ENCODE data around the gene PLOD1.
"Not testable (repeated sequence)": the region's sequence is repeated elsewhere in the genome, so short reads cannot be mapped to it uniquely, and the experiment has no call there.

The PLOD1 gene

DNA sequence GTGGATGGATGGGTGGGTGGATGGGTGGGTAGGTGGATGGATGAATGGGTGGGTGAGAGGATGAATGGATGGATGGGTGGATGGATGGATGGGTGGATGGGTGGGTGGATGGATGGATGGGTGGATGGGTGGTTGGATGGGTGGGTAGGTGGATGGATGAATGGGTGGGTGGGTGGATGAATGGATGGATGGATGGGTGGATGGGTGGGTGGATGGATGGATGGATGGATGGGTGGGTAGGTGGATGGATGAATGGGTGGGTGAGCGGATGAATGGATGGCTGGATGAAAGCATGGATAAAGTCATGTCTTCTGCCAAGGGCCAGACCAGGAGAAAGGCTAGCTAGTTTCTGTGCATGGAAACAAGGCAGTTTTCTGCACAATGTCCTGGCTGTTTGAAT is 40.0 kb upstream of the PLOD1 start:
- not testable (repeated sequence) for H3K79me1 ChIP-seq (replicated peaks; ENCODE audit: low read length, poor library complexity, severe bottlenecking); H3K18ac ChIP-seq (ENCODE audit: low read depth in 1 of 2, low read length in 2 of 2); H4K8ac ChIP-seq (ENCODE audit: low read length); H3K4me1 ChIP-seq (ENCODE audit: control insufficient read depth, insufficient read depth, low read depth, low read length); DNase-seq; H3K9ac ChIP-seq (ENCODE audit: low read length); H3K27ac ChIP-seq (ENCODE audit: low read length, poor library complexity, severe bottlenecking); H4K91ac ChIP-seq (ENCODE audit: low read length); H3K14ac ChIP-seq (ENCODE audit: low read length in 2 of 2); H3K4me3 ChIP-seq (ENCODE audit: insufficient read depth in 1 of 2, low read depth in 1 of 2, low read length in 2 of 2); H2BK12ac ChIP-seq (ENCODE audit: low read length in 2 of 2); H3K9me3 ChIP-seq (ENCODE audit: control insufficient read depth, low read length); H2BK15ac ChIP-seq (ENCODE audit: low read depth, poor library complexity, severe bottlenecking); H3K36me3 ChIP-seq (ENCODE audit: control insufficient read depth in 1 of 2, insufficient read depth in 2 of 2, low read depth in 1 of 2, low read length in 2 of 2); H2AFZ ChIP-seq (ENCODE audit: low read depth, low read length); H2BK5ac ChIP-seq (ENCODE audit: low read depth, low read length, poor library complexity, severe bottlenecking); H3K23ac ChIP-seq (ENCODE audit: low read length in 2 of 2); H2AK5ac ChIP-seq (ENCODE audit: low read length, severe bottlenecking); H2BK120ac ChIP-seq (ENCODE audit: low read depth, low read length); H3K4ac ChIP-seq (ENCODE audit: low read depth in 1 of 2, low read length in 2 of 2); H3K4me2 ChIP-seq (ENCODE audit: low read length, poor library complexity, severe bottlenecking)
- H3K27me3 ChIP-seq (ENCODE audit: control insufficient read depth in 1 of 2, insufficient read depth in 1 of 2, low read length in 2 of 2), result peaks cover 24 to 66% of the 10 kb centered on the region in 2 experiments
- 91% methylated on average over 1 of the region's 1 CpG for WGBS

GRCh38 chr1:11898086-11898785 is 36.3 kb upstream of the PLOD1 start:
- H2BK120ac ChIP-seq (ENCODE audit: low read depth, low read length), result no peak overlapping the region
- no peak overlapping the region for H3K23ac ChIP-seq (ENCODE audit: low read length in 2 of 2)
- no peak overlapping the region for H3K4me3 ChIP-seq (ENCODE audit: insufficient read depth in 1 of 2, low read depth in 1 of 2, low read length in 2 of 2)
- no peaks in the 10 kb centered on the region for H3K36me3 ChIP-seq (ENCODE audit: control insufficient read depth in 1 of 2, insufficient read depth in 2 of 2, low read depth in 1 of 2, low read length in 2 of 2)
- no peak overlapping the region for H2AK5ac ChIP-seq (ENCODE audit: low read length, severe bottlenecking)
- no peak overlapping the region for H3K4me2 ChIP-seq (ENCODE audit: low read length, poor library complexity, severe bottlenecking)
- H3K27ac ChIP-seq (ENCODE audit: low read length, poor library complexity, severe bottlenecking), result no peak overlapping the region
- no peaks in the 10 kb centered on the region for H3K9me3 ChIP-seq (ENCODE audit: control insufficient read depth, low read length)
- no peaks in the 10 kb centered on the region for H3K4me1 ChIP-seq (ENCODE audit: control insufficient read depth, insufficient read depth, low read depth, low read length)
- no peak overlapping the region for H3K18ac ChIP-seq (ENCODE audit: low read depth in 1 of 2, low read length in 2 of 2)
- H4K91ac ChIP-seq (ENCODE audit: low read length), result no peak overlapping the region
- H3K79me1 ChIP-seq (replicated peaks; ENCODE audit: low read length, poor library complexity, severe bottlenecking), result no peaks in the 10 kb centered on the region
- peaks cover 22 to 53% of the 10 kb centered on the region in 2 experiments for H3K27me3 ChIP-seq (ENCODE audit: control insufficient read depth in 1 of 2, insufficient read depth in 1 of 2, low read length in 2 of 2)
- no peak overlapping the region for H2AFZ ChIP-seq (ENCODE audit: low read depth, low read length)
- H3K4ac ChIP-seq (ENCODE audit: low read depth in 1 of 2, low read length in 2 of 2), result no peak overlapping the region
- H2BK5ac ChIP-seq (ENCODE audit: low read depth, low read length, poor library complexity, severe bottlenecking), result no peak overlapping the region
- no peak for DNase-seq
- no peak overlapping the region for H3K9ac ChIP-seq (ENCODE audit: low read length)
- H2BK12ac ChIP-seq (ENCODE audit: low read length in 2 of 2), result no peak overlapping the region
- H2BK15ac ChIP-seq (ENCODE audit: low read depth, poor library complexity, severe bottlenecking), result no peak overlapping the region
- no peak overlapping the region for H3K14ac ChIP-seq (ENCODE audit: low read length in 2 of 2)
- WGBS, result 56% methylated on average over 36 of the region's 38 CpGs
- H4K8ac ChIP-seq (ENCODE audit: low read length), result no peak overlapping the region

- Histone ChIP-seq H3K23ac (ENCODE audit: low read length in 2 of 2) (no peak overlapping the region), H3K4me2 (ENCODE audit: low read length, poor library complexity, severe bottlenecking) (no peak overlapping the region), H3K27ac (ENCODE audit: low read length, poor library complexity, severe bottlenecking) (no peak overlapping the region), H3K27me3 (ENCODE audit: control insufficient read depth in 1 of 2, insufficient read depth in 1 of 2, low read length in 2 of 2) (peaks cover 22 to 47% of the 10 kb centered on the region in 2 experiments), H4K91ac (ENCODE audit: low read length) (no peak overlapping the region), H4K8ac (ENCODE audit: low read length) (no peak overlapping the region), H3K14ac (ENCODE audit: low read length in 2 of 2) (no peak overlapping the region), H2AFZ (ENCODE audit: low read depth, low read length) (no peak overlapping the region), H3K9ac (ENCODE audit: low read length) (no peak overlapping the region), H2BK15ac (ENCODE audit: low read depth, poor library complexity, severe bottlenecking) (no peak overlapping the region), H3K4me3 (ENCODE audit: insufficient read depth in 1 of 2, low read depth in 1 of 2, low read length in 2 of 2) (no peak overlapping the region), H3K4me1 (ENCODE audit: control insufficient read depth, insufficient read depth, low read depth, low read length) (no peaks in the 10 kb centered on the region), H2BK5ac (ENCODE audit: low read depth, low read length, poor library complexity, severe bottlenecking) (no peak overlapping the region), H3K18ac (ENCODE audit: low read depth in 1 of 2, low read length in 2 of 2) (no peak overlapping the region), H3K36me3 (ENCODE audit: control insufficient read depth in 1 of 2, insufficient read depth in 2 of 2, low read depth in 1 of 2, low read length in 2 of 2) (no peaks in the 10 kb centered on the region), H2BK120ac (ENCODE audit: low read depth, low read length) (no peak overlapping the region), H3K4ac (ENCODE audit: low read depth in 1 of 2, low read length in 2 of 2) (no peak overlapping the region), H2BK12ac (ENCODE audit: low read length in 2 of 2) (no peak overlapping the region), H3K9me3 (ENCODE audit: control insufficient read depth, low read length) (no peaks in the 10 kb centered on the region), H2AK5ac (ENCODE audit: low read length, severe bottlenecking) (no peak overlapping the region), H3K79me1 (replicated peaks; ENCODE audit: low read length, poor library complexity, severe bottlenecking) (no peaks in the 10 kb centered on the region)
- 30% methylated on average over 26 of the region's 26 CpGs for WGBS
- no peak for DNase-seq
Observed at GRCh38 chr1:11898831-11899467, 35.6 kb upstream of the PLOD1 start.

- H2AFZ ChIP-seq (ENCODE audit: low read depth, low read length); H3K18ac ChIP-seq (ENCODE audit: low read depth in 1 of 2, low read length in 2 of 2); H3K4me1 ChIP-seq (ENCODE audit: control insufficient read depth, insufficient read depth, low read depth, low read length); H2BK15ac ChIP-seq (ENCODE audit: low read depth, poor library complexity, severe bottlenecking); H3K4me2 ChIP-seq (ENCODE audit: low read length, poor library complexity, severe bottlenecking); H3K9me3 ChIP-seq (ENCODE audit: control insufficient read depth, low read length); DNase-seq; H2BK12ac ChIP-seq (ENCODE audit: low read length in 2 of 2); H3K79me1 ChIP-seq (replicated peaks; ENCODE audit: low read length, poor library complexity, severe bottlenecking); H3K36me3 ChIP-seq (ENCODE audit: control insufficient read depth in 1 of 2, insufficient read depth in 2 of 2, low read depth in 1 of 2, low read length in 2 of 2); H2BK120ac ChIP-seq (ENCODE audit: low read depth, low read length); H4K91ac ChIP-seq (ENCODE audit: low read length); H4K8ac ChIP-seq (ENCODE audit: low read length); H3K4ac ChIP-seq (ENCODE audit: low read depth in 1 of 2, low read length in 2 of 2); H3K27ac ChIP-seq (ENCODE audit: low read length, poor library complexity, severe bottlenecking); H3K4me3 ChIP-seq (ENCODE audit: insufficient read depth in 1 of 2, low read depth in 1 of 2, low read length in 2 of 2); H3K23ac ChIP-seq (ENCODE audit: low read length in 2 of 2); H2BK5ac ChIP-seq (ENCODE audit: low read depth, low read length, poor library complexity, severe bottlenecking); H3K9ac ChIP-seq (ENCODE audit: low read length); H2AK5ac ChIP-seq (ENCODE audit: low read length, severe bottlenecking); H3K14ac ChIP-seq (ENCODE audit: low read length in 2 of 2): not testable (repeated sequence)
- peaks cover 22 to 38% of the 10 kb centered on the region in 2 experiments for H3K27me3 ChIP-seq (ENCODE audit: control insufficient read depth in 1 of 2, insufficient read depth in 1 of 2, low read length in 2 of 2)
- WGBS, result 71% methylated on average over 9 of the region's 9 CpGs
Observed at GRCh38 chr1:11901446-11901845, 33.1 kb upstream of the PLOD1 start.
